BLaER1 (cell line): ENCODE measurements around the gene HOXB9.

Experiments used
- H3K27ac ChIP-seq: shearing (Covaris generic); formaldehyde crosslinking; 2 replicates; pipeline ENCODE4 v1.8.1; 2022
- H3K27me3 ChIP-seq: shearing (Covaris generic); formaldehyde crosslinking; 2 replicates; pipeline ENCODE4 v1.8.1; 2022
- H3K36me3 ChIP-seq: shearing (Covaris generic); formaldehyde crosslinking; 2 replicates; pipeline ENCODE4 v1.8.1; 2022
- H3K4me1 ChIP-seq: shearing (Covaris generic); formaldehyde crosslinking; 2 replicates; pipeline ENCODE4 v1.8.1; 2022
- H3K4me2 ChIP-seq: shearing (Covaris generic); formaldehyde crosslinking; 2 replicates; pipeline ENCODE4 v1.8.1; 2022
- H3K4me3 ChIP-seq: shearing (Covaris generic); formaldehyde crosslinking; 2 replicates; pipeline ENCODE4 v1.8.1; 2022
- H3K9ac ChIP-seq: shearing (Covaris generic); formaldehyde crosslinking; 2 replicates; pipeline ENCODE4 v1.8.1; 2022
- H3K9me3 ChIP-seq: shearing (Covaris generic); formaldehyde crosslinking; 2 replicates; pipeline ENCODE4 v1.8.1; 2022
- H4K20me1 ChIP-seq: shearing (Covaris generic); formaldehyde crosslinking; 2 replicates; pipeline ENCODE4 v1.8.1; 2022
- Cebpa-rat ChIP-seq: shearing (Covaris generic); IDR thresholded peaks from 2 replicates; pipeline ENCODE4 v1.8.1; 2022

HOXB9 gene

GRCh38 chr17:48640858-48641180 is 14.7 kb upstream of the HOXB9 start:
- Histone ChIP-seq H4K20me1 (peaks cover 97% of the 10 kb centered on the region), H3K27me3 (peaks cover 100% of the 10 kb centered on the region), H3K36me3 (no peaks in the 10 kb centered on the region)

GRCh38 chr17:48639982-48640857 is 14.1 kb upstream of the HOXB9 start:
- H3K4me1 ChIP-seq, result no peaks in the 10 kb centered on the region
- peaks cover 97% of the 10 kb centered on the region for H4K20me1 ChIP-seq
- H3K9ac ChIP-seq, result no peak overlapping the region
- no peaks in the 10 kb centered on the region for H3K36me3 ChIP-seq
- TF ChIP-seq Cebpa-rat, result no peak
- no peak overlapping the region for H3K4me2 ChIP-seq
- H3K9me3 ChIP-seq, result 0 out of 2 replicates have a peak, but pooled peaks cover 9% of the 10 kb centered on the region
- no peak overlapping the region for H3K27ac ChIP-seq
- peaks cover 100% of the 10 kb centered on the region for H3K27me3 ChIP-seq
- H3K4me3 ChIP-seq, result no peak overlapping the region

More at GRCh38 chr17:48640858-48641180, 14.7 kb upstream of the HOXB9 start:
- H3K9ac ChIP-seq, result no peak overlapping the region
- H3K9me3 ChIP-seq, result 0 out of 2 replicates have a peak, but pooled peaks cover 9% of the 10 kb centered on the region
- H3K4me3 ChIP-seq, result no peak overlapping the region
- no peak overlapping the region for H3K4me2 ChIP-seq
- H3K4me1 ChIP-seq, result no peaks in the 10 kb centered on the region
- H3K27ac ChIP-seq, result no peak overlapping the region
- TF ChIP-seq Cebpa-rat, result no peak

- no peak overlapping the region for H3K9ac ChIP-seq
- 0 out of 2 replicates have a peak, but pooled peaks cover 9% of the 10 kb centered on the region for H3K9me3 ChIP-seq
- no peaks in the 10 kb centered on the region for H3K4me1 ChIP-seq
- TF ChIP-seq Cebpa-rat, result no peak
- H3K27me3 ChIP-seq, result peaks cover 100% of the 10 kb centered on the region
- no peak overlapping the region for H3K4me3 ChIP-seq
- no peak overlapping the region for H3K4me2 ChIP-seq
- peaks cover 97% of the 10 kb centered on the region for H4K20me1 ChIP-seq
- H3K36me3 ChIP-seq, result no peaks in the 10 kb centered on the region
- no peak overlapping the region for H3K27ac ChIP-seq
Observed at GRCh38 chr17:48639136-48639535, 13.0 kb upstream of the HOXB9 start.

GRCh38 chr17:48637323-48638260 is 11.4 kb upstream of the HOXB9 start:
- H3K9ac ChIP-seq, result no peak overlapping the region
- H3K4me3 ChIP-seq, result no peak overlapping the region
- H3K9me3 ChIP-seq, result peaks cover 8% of the 10 kb centered on the region; the same call in 1 of the 2 replicates
- peaks cover 100% of the 10 kb centered on the region for H3K27me3 ChIP-seq
- no peak for TF ChIP-seq Cebpa-rat
- H3K27ac ChIP-seq, result no peak overlapping the region
- peaks cover 99% of the 10 kb centered on the region for H4K20me1 ChIP-seq
- H3K36me3 ChIP-seq, result no peaks in the 10 kb centered on the region
- H3K4me1 ChIP-seq, result no peaks in the 10 kb centered on the region
- no peak overlapping the region for H3K4me2 ChIP-seq

GRCh38 chr17:48636177-48637018 is 10.2 kb upstream of the HOXB9 start:
- Histone ChIP-seq H3K27ac (no peak overlapping the region), H4K20me1 (peaks cover 99% of the 10 kb centered on the region), H3K4me2 (no peak overlapping the region; the same call in 1 of the 2 replicates), H3K4me3 (no peak overlapping the region), H3K36me3 (no peaks in the 10 kb centered on the region), H3K4me1 (no peaks in the 10 kb centered on the region), H3K9me3 (no peaks in the 10 kb centered on the region; the same call in 1 of the 2 replicates), H3K9ac (no peak overlapping the region), H3K27me3 (peaks cover 100% of the 10 kb centered on the region)
- no peak for TF ChIP-seq Cebpa-rat

- H3K4me1 ChIP-seq, result no peaks in the 10 kb centered on the region
- no peak overlapping the region for H3K4me2 ChIP-seq
- H3K4me3 ChIP-seq, result no peak overlapping the region
- no peaks in the 10 kb centered on the region; the same call in 1 of the 2 replicates for H3K9me3 ChIP-seq
- H3K36me3 ChIP-seq, result no peaks in the 10 kb centered on the region
- H3K27ac ChIP-seq, result no peak overlapping the region
- peaks cover 100% of the 10 kb centered on the region for H4K20me1 ChIP-seq
- peaks cover 100% of the 10 kb centered on the region for H3K27me3 ChIP-seq
- TF ChIP-seq Cebpa-rat, result no peak
- no peak overlapping the region for H3K9ac ChIP-seq
Observed at GRCh38 chr17:48634493-48635208, 8.5 kb upstream of the HOXB9 start.

- Histone ChIP-seq H4K20me1 (peaks cover 100% of the 10 kb centered on the region), H3K36me3 (no peaks in the 10 kb centered on the region), H3K9ac (no peak overlapping the region), H3K27me3 (peaks cover 100% of the 10 kb centered on the region), H3K4me2 (no peak overlapping the region), H3K4me1 (no peaks in the 10 kb centered on the region), H3K4me3 (no peak overlapping the region), H3K27ac (no peak overlapping the region), H3K9me3 (no peaks in the 10 kb centered on the region; the same call in 1 of the 2 replicates)
- no peak for TF ChIP-seq Cebpa-rat
Observed at GRCh38 chr17:48633266-48633677, 7.1 kb upstream of the HOXB9 start.

- no peak for TF ChIP-seq Cebpa-rat
- no peak overlapping the region for H3K27ac ChIP-seq
- H3K4me1 ChIP-seq, result no peaks in the 10 kb centered on the region
- peaks cover 100% of the 10 kb centered on the region for H3K27me3 ChIP-seq
- H3K9me3 ChIP-seq, result no peaks in the 10 kb centered on the region; the same call in 1 of the 2 replicates
- H4K20me1 ChIP-seq, result peaks cover 100% of the 10 kb centered on the region
- H3K36me3 ChIP-seq, result no peaks in the 10 kb centered on the region
- no peak overlapping the region for H3K4me2 ChIP-seq
- H3K9ac ChIP-seq, result no peak overlapping the region
- H3K4me3 ChIP-seq, result no peak overlapping the region
Observed at GRCh38 chr17:48632579-48633265, 6.6 kb upstream of the HOXB9 start.
